Right ventricle myocardium inferior (tissue), 1 donor: Measurements from ENCODE around the gene LUC7L3. TPM values are rescaled to one million over a fixed set of nuclear protein-coding genes. Genes with fewer than 3 reads are reported as not detected.
"Not testable (repeated sequence)": the region's sequence is repeated elsewhere in the genome, so short reads cannot be mapped to it uniquely, and the experiment has no call there.

Experiments
- ATAC-seq: fragments of 200-7000 bp; cut with Tn5 transposase; one replicate; pipeline ENCODE4 v1.9.1; 2020; ENCODE audit warnings: mild to moderate bottlenecking, moderate library complexity
- DNase-seq: peaks from one replicate; pipeline ENCODE4 v3.0.0; 2021; ENCODE audit errors: missing footprints
- intact Hi-C: fragments of 100-400 bp; cut with DNase I; formaldehyde crosslinking; loops from one replicate; pipeline ENCODE4 v1.11.0; 2022
- total RNA-seq: library from RNA; stranded (reverse); fragmentation: NEBNext Ultra II Directional; extraction: Animal tissue kit (Norgen Biotek cat#: 25700); gene quantifications from one replicate; pipeline ENCODE4 v1.2.1, GENCODE V29; 2021
- donor health status: DM: no; HTN: yes; CAD: no; lungs with severe emphysema.

The LUC7L3 gene
- total RNA-seq, 1 donor from 2014 or later = 49.3 TPM

DNA sequence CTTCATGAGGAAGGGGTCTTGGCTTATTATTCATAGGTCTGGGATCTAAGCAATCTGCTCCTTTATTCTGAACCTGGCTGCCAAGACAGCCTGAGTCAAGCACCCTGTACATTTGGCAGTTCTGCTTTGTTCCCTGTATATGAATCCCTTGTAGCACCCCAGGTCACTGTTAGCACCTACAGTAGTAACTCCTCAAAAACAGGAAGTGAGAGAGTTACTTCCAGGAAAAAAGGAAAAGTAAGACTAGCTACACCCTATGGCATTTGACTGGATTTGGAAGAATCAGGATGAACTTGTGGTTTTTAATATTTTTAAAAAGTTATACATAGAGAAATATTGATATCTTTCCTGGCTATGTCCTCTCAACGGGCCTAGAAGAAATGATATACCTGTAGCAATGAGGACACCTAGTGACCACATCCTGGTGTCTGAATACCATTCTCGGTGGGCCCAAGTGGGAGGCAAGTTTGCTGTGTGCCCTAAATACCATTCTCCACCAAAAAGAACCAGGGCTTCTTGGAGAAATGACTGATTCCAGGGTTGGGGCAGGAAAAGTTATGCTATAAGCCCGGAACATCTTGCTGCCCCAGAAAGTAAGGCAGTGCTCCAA, 21.6 kb upstream of the LUC7L3 start:
- DNase-seq = no peak
- intact Hi-C loops = no loop called here
- ATAC-seq = no peak

DNA sequence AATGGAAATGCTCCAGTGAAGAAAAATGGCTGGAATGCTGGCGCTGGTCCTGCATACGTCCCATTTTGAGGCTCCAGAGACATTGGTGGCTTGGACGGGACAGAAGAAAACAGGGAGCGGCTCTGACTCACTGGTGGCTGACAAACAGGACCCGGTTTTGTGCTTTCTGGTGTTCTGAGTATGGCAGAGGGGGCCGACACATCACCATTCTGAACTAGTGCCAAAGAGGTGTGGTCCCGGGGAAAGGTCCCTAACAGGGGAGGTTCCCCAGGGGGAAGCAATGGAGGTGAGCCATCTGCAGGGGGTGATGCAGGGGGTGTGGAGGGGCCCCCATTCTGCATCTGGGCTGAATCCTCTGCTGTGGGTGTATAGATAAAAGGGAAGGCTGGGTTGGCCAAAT, 20.0 kb upstream of the LUC7L3 start:
- intact Hi-C loops = no loop called here
- ATAC-seq = no peak
- no peak for DNase-seq

DNA sequence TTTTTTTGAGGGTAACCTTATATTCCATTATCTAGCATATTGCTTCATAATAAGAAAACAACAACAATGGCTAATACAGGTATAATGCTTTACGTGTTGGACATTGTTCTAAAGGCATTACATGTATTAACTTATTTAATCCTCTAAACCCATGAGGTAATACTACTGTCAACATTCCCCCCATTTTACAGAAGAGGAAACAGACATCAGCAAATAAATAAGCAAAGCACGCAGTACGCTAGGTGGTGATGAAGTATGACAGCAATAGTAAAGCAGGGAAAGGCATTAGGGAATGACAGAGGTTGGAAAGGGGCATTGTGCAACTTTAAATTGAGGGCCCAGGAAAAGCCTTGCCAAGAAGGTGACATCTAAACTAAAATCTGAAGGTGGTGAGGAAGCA, 16.2 kb upstream of the LUC7L3 start:
- ATAC-seq = no peak
- intact Hi-C loops = no loop called here
- no peak for DNase-seq

DNA sequence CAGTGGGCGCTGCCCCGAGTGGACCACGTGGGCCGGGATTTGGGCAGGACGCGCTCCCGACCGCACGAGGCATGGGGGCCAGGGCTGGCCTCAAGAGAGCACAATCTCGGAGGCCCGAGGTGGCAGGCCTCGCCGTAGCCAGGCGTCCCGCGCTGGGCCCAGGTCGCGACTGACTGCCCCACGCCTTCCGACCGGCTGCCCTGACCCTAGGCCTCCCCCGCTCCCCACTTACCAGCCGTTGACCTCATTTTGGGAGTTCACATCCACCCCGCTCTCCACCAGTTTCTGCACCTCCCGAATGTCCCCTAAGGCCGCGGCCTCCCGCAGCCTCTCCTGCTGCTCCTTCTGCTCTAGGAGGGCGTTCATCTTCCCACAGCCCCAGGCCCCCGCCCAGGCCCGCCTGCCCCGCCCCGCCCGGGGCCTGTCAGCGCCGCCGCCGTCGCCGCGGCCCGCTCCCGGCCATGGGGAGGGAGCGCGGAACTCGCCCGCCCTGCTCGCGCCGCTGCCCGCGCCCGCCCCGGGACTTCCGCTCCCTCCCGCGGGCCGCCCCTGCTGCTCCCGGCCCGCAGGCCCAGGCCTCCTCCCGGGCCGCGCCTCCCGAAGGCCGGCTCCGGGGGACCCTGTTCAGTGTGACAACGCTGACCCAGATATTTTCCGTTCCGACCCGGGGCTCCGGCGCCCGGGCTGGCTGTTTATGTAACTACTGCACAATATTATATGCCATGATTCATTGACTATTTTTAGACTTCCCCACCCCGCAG, 11.9 kb upstream of the LUC7L3 start, which contains the start of gene ANKRD40:
Gene ANKRD40, minus strand, starts transcription at position 626 of the 761 bp plus-strand sequence. Its CDS starts 260 bp downstream, at position 366.
- DNase-seq (peak; percentile 93), ATAC-seq (peak; percentile 87)
- intact Hi-C loops = no loop called here

DNA sequence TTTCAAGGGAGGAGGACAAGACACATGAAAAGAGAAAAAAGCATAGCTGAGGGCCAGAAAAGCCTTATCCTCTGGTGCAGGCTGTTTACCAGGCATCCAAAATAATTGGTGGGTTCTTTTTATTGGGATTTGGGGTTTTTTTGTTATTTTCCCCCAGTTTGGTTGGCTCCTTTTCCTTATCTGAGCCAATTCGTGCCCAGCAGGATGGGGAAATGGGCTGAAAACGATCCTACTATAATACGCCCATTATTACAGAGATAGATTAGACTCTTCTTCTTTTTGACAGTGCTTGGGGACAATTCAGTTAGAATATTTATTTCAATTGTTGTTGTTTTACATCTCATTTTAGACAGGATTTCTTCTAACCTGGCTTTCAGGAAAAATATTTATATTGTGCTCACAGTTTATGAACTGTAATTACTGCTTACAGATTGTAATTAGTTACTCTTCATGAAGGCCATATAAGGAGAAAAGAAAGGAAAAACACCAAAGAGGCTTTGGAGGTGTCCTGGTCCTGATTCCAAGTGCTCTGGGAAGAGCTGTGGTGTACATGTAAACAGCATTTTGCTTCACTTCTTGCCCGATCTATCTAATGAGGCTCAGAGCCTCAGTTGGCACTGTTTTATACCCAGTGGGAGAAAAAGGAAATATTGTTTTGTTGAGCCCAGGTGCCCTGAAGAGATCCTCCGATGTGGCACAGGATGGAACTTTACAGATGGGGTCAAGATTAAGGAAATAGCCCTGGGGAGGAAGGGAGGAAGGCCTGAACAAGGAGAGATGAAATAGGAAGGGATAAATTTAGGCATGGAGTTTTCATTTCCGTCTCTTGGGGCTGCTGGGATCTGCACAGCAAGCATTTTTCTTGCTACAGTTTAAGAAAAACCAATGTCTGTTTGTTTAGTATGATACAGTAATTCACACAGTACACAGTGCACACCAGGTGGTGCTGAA, 11.1 kb upstream of the LUC7L3 start:
- intact Hi-C loops = no loop called here
- DNase-seq = no peak

DNA sequence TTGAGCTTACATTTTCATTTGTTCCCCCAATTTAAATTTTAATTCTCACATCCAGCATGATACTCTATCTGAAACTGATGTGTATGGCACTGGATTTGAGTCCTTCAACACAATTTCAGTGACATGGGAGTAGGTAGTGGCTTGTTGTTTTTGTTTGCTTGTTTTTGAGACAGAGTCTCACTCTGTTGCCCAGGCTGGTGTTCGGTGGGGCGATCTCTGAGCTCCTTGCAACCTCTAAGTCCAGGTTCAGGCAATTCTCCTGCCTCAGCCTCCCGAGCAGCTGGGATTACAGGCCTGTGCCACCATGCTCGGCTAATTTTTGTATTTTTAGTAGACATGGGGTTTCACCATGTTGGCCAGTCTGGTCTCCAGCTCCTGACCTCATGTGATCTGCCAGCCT, 10.3 kb upstream of the LUC7L3 start:
- DNase-seq, ATAC-seq, intact Hi-C loops: not testable (repeated sequence)

More for the DNA sequence above, 11.1 kb upstream of the LUC7L3 start:
- peak; percentile 15 for ATAC-seq

DNA sequence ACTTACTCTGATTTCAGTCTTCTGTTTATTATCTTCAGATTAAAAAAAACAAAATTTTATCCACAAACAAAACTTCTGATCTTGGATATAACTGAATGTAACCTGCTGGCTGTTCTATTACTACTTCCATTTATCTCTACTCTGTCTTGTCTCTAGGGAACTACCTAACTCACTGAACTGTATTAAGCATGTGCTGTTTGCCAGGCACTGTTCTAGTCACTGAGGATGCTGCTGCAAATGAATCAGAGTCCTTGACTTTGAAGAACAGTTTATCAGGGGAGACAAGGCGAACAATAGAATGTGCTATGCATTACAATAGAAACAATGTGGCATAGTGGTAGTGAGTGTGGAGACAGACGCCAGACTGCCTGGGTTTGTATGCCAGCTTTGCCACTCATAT, 9.4 kb upstream of the LUC7L3 start:
- ATAC-seq (no peak), DNase-seq (no peak)
- intact Hi-C loops = loop anchor here (10.0 kb wide), 1 partner anchor 445 kb away; the partner anchor contains the start of gene NME1

DNA sequence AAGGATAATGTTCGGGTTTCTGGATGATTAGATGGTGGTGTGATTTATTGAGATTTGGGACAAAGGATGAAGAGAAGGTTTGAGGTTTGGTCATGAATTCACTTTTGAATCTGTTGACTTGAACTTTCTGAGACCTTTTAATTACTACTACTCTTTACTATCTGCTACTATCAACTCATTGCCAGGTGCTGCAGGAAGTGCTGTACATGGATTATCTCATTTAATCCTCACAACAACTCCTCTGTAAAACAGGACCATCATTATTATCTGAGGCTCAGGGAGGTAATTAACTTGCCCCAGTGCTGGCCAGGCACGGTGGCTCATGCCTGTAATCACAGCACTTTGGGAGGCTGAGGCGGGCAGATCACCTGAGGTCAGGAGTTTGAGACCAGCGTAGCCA, 8.8 kb upstream of the LUC7L3 start:
- intact Hi-C loops = loop anchor here (10.0 kb wide), 1 partner anchor 444 kb away; the partner anchor contains the start of gene NME1
- no peak for ATAC-seq
- DNase-seq = no peak

DNA sequence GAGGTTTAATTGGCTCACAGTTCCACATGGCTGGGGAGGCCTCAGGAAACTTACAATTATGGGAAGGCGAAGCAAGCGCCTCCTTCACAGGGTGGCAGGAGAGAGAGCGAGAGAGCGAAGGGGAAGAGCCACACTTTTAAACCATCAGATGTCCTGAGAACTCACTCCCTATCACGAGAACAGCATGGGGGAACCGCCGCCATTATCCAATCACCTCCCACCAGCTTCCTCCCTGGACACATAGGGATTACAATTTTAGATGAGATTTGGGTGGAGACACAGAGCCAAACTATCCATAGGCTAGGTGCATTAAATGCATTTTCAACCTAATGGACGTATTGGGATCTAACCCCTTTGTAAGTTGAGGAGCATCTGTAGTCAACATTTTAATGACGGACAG, 6.8 kb upstream of the LUC7L3 start:
- no peak for ATAC-seq
- intact Hi-C loops = loop anchor here (10.0 kb wide), 1 partner anchor 442 kb away; the partner anchor contains the start of gene NME1
- no peak for DNase-seq

DNA sequence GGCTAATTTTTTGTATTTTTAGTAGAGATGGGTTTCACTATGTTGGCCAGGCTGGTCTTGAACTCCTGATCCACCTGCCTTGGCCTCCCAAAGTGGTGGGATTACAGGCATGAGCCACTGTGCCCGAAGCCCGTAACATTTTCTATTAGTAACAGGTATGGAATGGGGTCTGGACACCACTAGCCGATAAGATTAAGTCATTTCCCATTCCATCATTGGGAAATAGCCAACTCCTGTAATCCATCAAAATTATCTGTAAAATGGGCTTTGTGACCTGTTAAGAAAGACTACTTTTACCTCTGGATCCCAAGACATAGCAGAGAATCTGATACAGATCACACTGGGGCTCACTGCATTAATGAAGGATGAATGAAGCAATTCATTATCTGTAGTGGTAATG, 3.9 kb upstream of the LUC7L3 start:
- no peak for DNase-seq
- ATAC-seq = no peak
- intact Hi-C loops = loop anchor here (10.0 kb wide), 1 partner anchor 439 kb away; the partner anchor contains the start of gene NME1

DNA sequence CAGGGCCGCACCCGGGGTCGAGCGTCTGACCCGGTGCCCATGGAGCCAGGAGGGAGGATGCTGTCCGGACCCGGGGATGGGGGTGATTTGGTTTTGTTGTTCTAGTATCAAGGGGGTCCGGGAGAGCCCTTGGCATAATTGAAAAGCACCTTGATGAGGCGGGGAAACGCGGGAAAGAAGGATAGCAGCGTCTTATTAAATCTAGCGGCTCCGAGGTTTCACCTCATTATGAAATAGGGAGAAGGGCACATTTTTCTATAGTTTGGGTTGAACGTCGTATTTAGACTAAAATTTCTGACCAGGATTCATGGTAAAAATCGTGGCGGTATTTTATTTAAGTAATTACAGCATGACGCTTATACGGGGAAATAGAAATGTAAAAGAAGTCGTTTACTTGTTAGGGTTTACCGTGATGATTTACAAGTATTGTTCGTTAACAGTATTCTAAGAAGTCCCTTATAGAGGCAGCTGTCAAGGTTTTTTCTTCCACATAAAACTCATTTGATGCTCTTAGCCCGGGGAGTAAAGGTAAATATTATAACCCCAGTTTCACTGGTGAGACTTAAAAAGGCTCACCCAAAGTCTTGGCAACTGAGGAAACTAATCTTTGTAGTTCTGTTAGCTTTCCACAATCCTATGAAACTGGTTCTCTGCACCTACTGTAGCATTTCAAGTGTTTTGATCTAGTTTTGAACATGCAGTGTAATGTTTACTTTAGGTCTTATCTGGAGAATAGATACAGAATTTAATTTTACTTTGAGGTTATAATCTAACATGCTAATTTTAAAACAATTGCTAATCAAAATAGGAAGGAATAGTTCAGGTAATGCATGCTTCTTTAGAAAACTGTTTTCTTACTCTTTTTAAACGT, 756 bp downstream of the LUC7L3 start:
- ATAC-seq = no peak
- DNase-seq = no peak
- intact Hi-C loops = loop anchor here (10.0 kb wide), 1 partner anchor 435 kb away; the partner anchor contains the start of gene NME1

DNA sequence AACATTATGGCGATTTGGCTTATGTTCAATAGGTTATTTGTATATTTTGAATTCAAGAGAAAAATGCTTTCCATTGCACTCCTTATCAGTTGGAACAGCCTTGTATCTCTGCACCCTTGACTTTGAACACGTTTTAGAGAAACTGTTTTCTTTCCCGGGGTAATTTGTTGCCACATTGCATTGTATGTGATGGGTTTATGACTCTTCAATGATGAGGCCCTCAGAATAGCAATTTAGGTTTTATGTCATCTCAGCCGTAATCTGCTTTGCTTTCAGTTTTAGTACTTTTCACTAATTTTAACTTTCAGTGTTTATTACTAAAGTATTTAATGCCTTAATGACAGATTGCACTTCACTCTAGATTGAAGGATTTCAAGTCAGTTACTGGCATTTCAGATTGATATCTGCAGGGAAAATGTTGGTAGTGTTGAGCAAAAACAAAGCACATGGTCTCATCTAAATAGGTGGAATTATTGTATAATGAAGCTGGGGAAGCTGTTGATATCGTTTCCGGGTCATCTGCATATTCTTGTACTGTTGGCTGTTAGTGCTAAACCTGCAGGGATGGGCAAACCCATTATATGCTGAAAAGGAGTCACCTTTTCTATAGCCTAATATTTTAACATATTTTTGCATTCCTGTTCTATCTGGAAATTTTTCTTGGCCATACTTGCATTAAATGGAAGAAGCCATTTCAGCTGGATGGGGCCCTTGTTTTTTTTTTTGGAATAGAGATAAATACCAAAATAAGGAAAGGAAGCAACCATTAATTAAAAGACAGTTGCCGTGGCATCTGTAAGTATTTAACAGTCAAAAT, 2.0 kb downstream of the LUC7L3 start:
- DNase-seq (no peak), ATAC-seq (no peak)
- intact Hi-C loops = no loop called here

DNA sequence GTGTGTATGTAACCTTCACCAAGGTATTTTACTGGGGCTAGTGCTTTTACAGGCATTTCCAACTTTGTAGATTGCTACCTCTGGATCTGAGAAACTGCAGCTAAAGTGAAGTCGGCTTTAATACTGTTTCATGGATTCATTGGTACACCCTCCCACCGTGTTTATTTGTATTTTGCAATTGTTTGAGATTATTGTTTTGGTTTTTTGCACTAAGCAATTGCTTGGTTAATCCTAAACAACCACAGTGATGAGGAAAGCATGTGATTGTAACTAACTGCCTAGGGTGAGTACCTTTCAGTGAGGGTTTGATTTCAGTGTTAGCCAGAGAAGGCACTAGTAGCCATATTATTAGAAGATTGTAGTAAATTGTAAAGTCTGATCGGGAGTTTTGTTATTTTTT, 3.3 kb downstream of the LUC7L3 start:
- intact Hi-C loops = no loop called here
- DNase-seq (no peak), ATAC-seq (no peak)

DNA sequence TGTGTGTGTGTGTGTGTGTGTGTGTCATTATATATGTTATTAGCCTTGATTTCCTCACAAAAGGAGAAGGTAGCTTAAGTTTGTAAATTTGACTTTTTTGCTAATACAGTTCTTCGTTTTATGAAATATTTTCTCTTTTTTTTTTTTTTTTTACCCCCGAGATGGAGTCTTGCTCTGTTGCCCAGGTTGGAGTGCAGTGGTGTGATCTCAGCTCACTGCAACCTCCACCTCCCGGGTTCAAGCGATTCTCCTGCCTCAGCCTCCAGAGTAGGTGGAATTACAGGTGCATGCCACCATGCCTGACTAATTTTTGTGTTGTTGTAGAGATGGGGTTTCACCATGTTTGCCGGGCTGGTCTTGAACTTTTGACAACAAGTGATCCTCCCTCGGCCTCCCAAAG, 5.2 kb downstream of the LUC7L3 start:
- intact Hi-C loops, ATAC-seq, DNase-seq: not testable (repeated sequence)

DNA sequence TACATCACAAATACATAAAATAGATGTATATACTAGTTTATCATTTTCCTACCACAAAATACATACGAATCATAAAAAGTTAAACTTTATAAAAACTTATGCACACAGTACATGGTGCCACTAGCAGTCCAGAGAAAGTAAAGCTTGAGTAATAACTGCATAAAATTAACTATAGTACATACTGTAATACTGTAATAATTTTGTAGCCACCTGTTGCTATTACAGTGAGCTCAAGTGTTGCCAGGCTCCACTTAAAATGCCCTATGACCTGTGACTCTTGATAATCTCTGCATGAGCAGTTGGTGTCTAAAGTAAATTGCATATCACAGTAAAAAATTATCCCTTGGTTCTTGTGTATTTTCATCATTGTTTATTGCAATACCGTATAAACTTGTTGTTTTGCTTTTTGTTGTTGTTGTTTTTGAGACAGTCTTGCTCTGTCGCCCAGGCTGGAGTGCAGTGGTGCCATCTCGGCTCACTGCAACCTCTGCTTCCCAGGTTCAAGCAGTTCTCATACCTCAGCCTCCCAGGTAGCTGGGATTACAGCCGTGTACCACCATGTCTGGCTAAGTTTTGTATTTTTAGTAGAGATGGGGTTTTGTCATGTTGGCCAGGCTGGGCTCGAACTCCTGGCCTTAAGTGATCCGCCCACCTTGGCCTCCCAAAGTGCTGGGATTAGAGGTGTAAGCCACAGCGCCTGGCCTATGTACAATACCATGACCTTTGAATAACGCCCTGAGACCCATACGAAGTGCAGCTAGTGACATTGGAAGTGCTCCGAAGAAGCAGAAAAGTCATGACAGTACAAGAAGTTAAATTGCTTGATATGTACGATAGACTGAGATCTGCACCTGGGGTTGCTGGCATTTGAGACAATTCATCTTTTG, 6.6 kb downstream of the LUC7L3 start:
- no peak for DNase-seq
- no peak for ATAC-seq
- intact Hi-C loops = no loop called here

DNA sequence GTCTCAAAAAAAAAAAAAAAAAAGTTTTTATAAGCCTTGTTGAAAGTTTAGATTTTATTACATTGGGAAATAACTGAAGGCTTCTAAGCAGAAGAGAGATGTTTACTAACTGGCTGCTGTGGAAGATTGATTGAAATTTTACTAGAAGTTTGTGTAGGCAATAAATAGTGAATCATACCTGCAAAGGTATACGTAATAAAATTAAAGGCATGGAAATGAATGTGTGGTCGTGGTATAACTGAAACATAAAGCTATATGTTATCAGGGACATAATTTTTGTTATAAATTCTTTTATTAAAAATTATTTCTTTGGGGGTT, 8.7 kb downstream of the LUC7L3 start:
- DNase-seq = no peak
- intact Hi-C loops = no loop called here
- ATAC-seq = no peak
